GM19452 (cell line): ENCODE data around the gene B4GALT5.
A peak's percentile ranks its signal among the peaks of the same experiment; 100 is the strongest.
"Not testable (repeated sequence)": the region's sequence is repeated elsewhere in the genome, so short reads cannot be mapped to it uniquely, and the experiment has no call there.

Experiments used
- ATAC-seq: cut with Tn5 transposase; IDR thresholded peaks from one replicate; pipeline ENCODE4 v1.9.1; 2021; ENCODE audit not compliant: unreplicated experiment

Gene B4GALT5

GRCh38 chr20:49631061-49631716, 82.5 kb downstream of the B4GALT5 start:
- peak; percentile 12 for ATAC-seq

- peak; percentile 87 for ATAC-seq
Observed at GRCh38 chr20:49630396-49630951, 83.2 kb downstream of the B4GALT5 start.

GRCh38 chr20:49629606-49630005, 84.1 kb downstream of the B4GALT5 start:
- no peak for ATAC-seq

GRCh38 chr20:49628280-49628679, 85.4 kb downstream of the B4GALT5 start:
- ATAC-seq = not testable (repeated sequence)

GRCh38 chr20:49627329-49627761, 86.3 kb downstream of the B4GALT5 start:
- ATAC-seq = no peak

- not testable (repeated sequence) for ATAC-seq
Observed at GRCh38 chr20:49624988-49625387, 88.7 kb downstream of the B4GALT5 start.

- no peak for ATAC-seq
Observed at GRCh38 chr20:49624317-49624716, 89.4 kb downstream of the B4GALT5 start.

GRCh38 chr20:49622243-49622642, 91.4 kb downstream of the B4GALT5 start:
- no peak for ATAC-seq

- ATAC-seq = peak; percentile 79
Observed at GRCh38 chr20:49620364-49621240, 93.1 kb downstream of the B4GALT5 start.

GRCh38 chr20:49619113-49620048, 94.3 kb downstream of the B4GALT5 start:
- ATAC-seq = no peak

GRCh38 chr20:49618289-49618688, 95.4 kb downstream of the B4GALT5 start:
- ATAC-seq = no peak

- ATAC-seq = not testable (repeated sequence)
Observed at GRCh38 chr20:49617394-49617793, 96.3 kb downstream of the B4GALT5 start.

- ATAC-seq = no peak
Observed at GRCh38 chr20:49616154-49617007, 97.3 kb downstream of the B4GALT5 start.

GRCh38 chr20:49615401-49616153, 98.1 kb downstream of the B4GALT5 start:
- no peak for ATAC-seq

- not testable (repeated sequence) for ATAC-seq
Observed at GRCh38 chr20:49615051-49615400, 98.7 kb downstream of the B4GALT5 start.

- ATAC-seq = no peak
Observed at GRCh38 chr20:49614338-49615050, 99.2 kb downstream of the B4GALT5 start.

- no peak for ATAC-seq
Observed at GRCh38 chr20:49612127-49612738, 101.4 kb downstream of the B4GALT5 start.

GRCh38 chr20:49611539-49612126, 102.0 kb downstream of the B4GALT5 start:
- not testable (repeated sequence) for ATAC-seq
